Spleen (tissue), 11 donors: Measurements from ENCODE around the gene C5orf63. TPM values are rescaled to one million over a fixed set of nuclear protein-coding genes. Genes with fewer than 3 reads are reported as not detected.

Experiments used
- DNase-seq: peaks from one replicate; pipeline ENCODE4 v3.0.0-alpha.2; 2020
- H3K27ac ChIP-seq, 8 donors: fragments of 200-600 bp; sonication (generic) in 7 of 8; 1 replicate in 4 of 8; 2 replicates in 4 of 8; pipeline versions ENCODE4 v1.5.0 to v1.8.0; 2016 to 2021; ENCODE audit warnings: inconsistent platforms in 4 of 8, mild to moderate bottlenecking in 4 of 8, moderate library complexity in 1 of 8
- H3K27me3 ChIP-seq, 7 donors: fragments of 200-600 bp; sonication (generic) in 6 of 7; replicated peaks in 1 of 7; 1 replicate in 4 of 7; 2 replicates in 3 of 7; pipeline versions ENCODE4 v1.5.0 to v1.8.0; 2016 to 2021; ENCODE audit warnings: inconsistent platforms in 3 of 7, mild to moderate bottlenecking in 1 of 7
- H3K36me3 ChIP-seq, 6 donors: fragments of 200-600 bp; sonication (generic) in 5 of 6; 1 replicate in 4 of 6; 2 replicates in 2 of 6; pipeline versions ENCODE4 v1.5.0 to v1.8.0; 2016 to 2021; ENCODE audit warnings: inconsistent platforms in 2 of 6
- H3K4me1 ChIP-seq, 6 donors: fragments of 200-600 bp; sonication (generic) in 5 of 6; 1 replicate in 3 of 6; 2 replicates in 3 of 6; pipeline versions ENCODE4 v1.5.0 to v1.8.0; 2016 to 2021; ENCODE audit warnings: inconsistent platforms in 3 of 6
- H3K4me3 ChIP-seq, 8 donors: fragments of 200-600 bp; sonication (generic) in 7 of 8; 1 replicate in 4 of 8; 2 replicates in 4 of 8; pipeline versions ENCODE4 v1.5.0 to v1.8.0; 2016 to 2021; ENCODE audit warnings: inconsistent platforms in 4 of 8, mild to moderate bottlenecking in 4 of 8, moderate library complexity in 2 of 8
- H3K9me3 ChIP-seq, 8 donors: fragments of 200-600 bp; sonication (generic) in 7 of 8; 1 replicate in 4 of 8; 2 replicates in 4 of 8; pipeline versions ENCODE4 v1.5.0 to v1.8.0; 2016 to 2021; ENCODE audit warnings: inconsistent platforms in 4 of 8
- CTCF ChIP-seq, 11 experiments: fragments of 200-600 bp in 7 of 11; fragments of 450-650 bp in 4 of 11; sonication (generic) in 4 of 11; IDR thresholded peaks in 8 of 11; conservative IDR thresholded peaks in 3 of 11; 1 replicate in 7 of 11; 2 replicates in 4 of 11; pipeline versions ENCODE4 v1.4.0 to v1.8.0; 2016 to 2021; ENCODE audit warnings: antibody characterized with exemption in 11 of 11, inconsistent platforms in 4 of 11, mild to moderate bottlenecking in 1 of 11
- POLR2A ChIP-seq, 3 donors: fragments of 450-650 bp; IDR thresholded peaks; one replicate each; pipeline ENCODE4 v1.5.1; 2017; ENCODE audit warnings: antibody characterized with exemption in 3 of 3, mild to moderate bottlenecking in 1 of 3
- POLR2AphosphoS5 ChIP-seq, 3 donors: sonication (generic); formaldehyde crosslinking; IDR thresholded peaks; one replicate each; pipeline ENCODE4 v1.5.1; 2017; ENCODE audit warnings: antibody characterized with exemption in 3 of 3
- WGBS, 5 donors: extraction: QIAGEN DNeasy Blood & Tissue Kit in 3 of 5; methylation state at CpG; one replicate each; pipeline versions ENCODE4 v1.1.5 to v1.1.7; 2013 to 2018; 5-methylcytosine and 5-hydroxymethylcytosine counted together
- intact Hi-C: fragments of 100-400 bp; cut with DNase I; formaldehyde crosslinking; loops from one replicate; pipeline ENCODE4 v1.15.0; 2023; ENCODE audit warnings: low total_unique reads
- polyA plus RNA-seq, 3 donors: library from polyadenylated mRNA; stranded (reverse); fragments of 200-250 nt; gene quantifications; one replicate each; pipeline ENCODE4 v1.2.1, GENCODE V29; 2013
- total RNA-seq, 7 donors: library from RNA; depleted of rRNA in 3 of 7; stranded (reverse); fragments of >200 nt in 3 of 7; fragmentation: NEBNext Ultra II Directional in 4 of 7; extraction: Animal tissue kit (Norgen Biotek cat#: 25700) in 4 of 7; gene quantifications; one replicate each; pipeline versions ENCODE4 v1.1.0 to v1.2.1, GENCODE V29; 2016 to 2021
- donor health status: healthy with polysubstance abuse.
- donor health status: DM: no; HTN: no; CAD: no; lungs with moderate emphysema.
- donor health status: DM: no; HTN: no; CAD: no.
- donor health status: Bipolar disorder and iron deficiency.
- donor health status: healthy.
- donor health status: DM: no; HTN: no; CAD: no.
- donor health status: DM: yes; HTN: yes; CAD: no.

Gene C5orf63
- total and polyA plus RNA-seq, 10 donors, result 2.3 to 10.1 (median 4.8) TPM

- Histone ChIP-seq H3K36me3 (no peaks in the 10 kb centered on the region), H3K27me3 (peaks cover 0 to 9% (median 0%) of the 10 kb centered on the region in 7 donors), H3K4me1 (peaks cover 3 to 60% (median 28%) of the 10 kb centered on the region in 6 donors), H3K4me3 (peak overlapping the region; percentile 51 to 89 (median 68)), H3K27ac (peak overlapping the region; percentile 83 to 92 (median 88)), H3K9me3 (no peaks in the 10 kb centered on the region)
- intact Hi-C loops, result no loop called here
- TF ChIP-seq POLR2AphosphoS5 (IDR thresholded peaks at IDR 0.05), result no peak
- peak in 7 of 11 experiments; percentile 30 to 60 (median 49) for TF ChIP-seq CTCF (IDR thresholded peaks at IDR 0.05 in 8 of 11, conservative IDR thresholded peaks at IDR 0.05 in 3 of 11)
- 0 to 1% (median 1%) methylated on average over 19 to 51 of the region's 51 CpGs for WGBS, 5 donors
- DNase-seq, result peak; percentile 90
Observed at GRCh38 chr5:127029581-127030258, 43.6 kb downstream of the C5orf63 start.

- TF ChIP-seq POLR2A (IDR thresholded peaks at IDR 0.05), result no peak
- TF ChIP-seq CTCF (IDR thresholded peaks at IDR 0.05 in 8 of 11, conservative IDR thresholded peaks at IDR 0.05 in 3 of 11), result no peak
- TF ChIP-seq POLR2AphosphoS5 (IDR thresholded peaks at IDR 0.05), result no peak
- H3K36me3 ChIP-seq, result no peaks in the 10 kb centered on the region
- peak overlapping the region in 2 of 8 donors; percentile 89 to 92 for H3K27ac ChIP-seq
- WGBS, 5 donors, result 35 to 45% (median 39%) methylated on average over 11 to 12 of the region's 12 CpGs
- peaks cover 0 to 9% (median 0%) of the 10 kb centered on the region in 7 donors for H3K27me3 ChIP-seq
- intact Hi-C loops, result no loop called here
- DNase-seq, result no peak
- peaks cover 3 to 60% (median 28%) of the 10 kb centered on the region in 6 donors for H3K4me1 ChIP-seq
- H3K4me3 ChIP-seq, result peak overlapping the region; percentile 51 to 89 (median 68)
- H3K9me3 ChIP-seq, result no peaks in the 10 kb centered on the region
Observed at GRCh38 chr5:127028822-127029457, 44.4 kb downstream of the C5orf63 start.

DNA sequence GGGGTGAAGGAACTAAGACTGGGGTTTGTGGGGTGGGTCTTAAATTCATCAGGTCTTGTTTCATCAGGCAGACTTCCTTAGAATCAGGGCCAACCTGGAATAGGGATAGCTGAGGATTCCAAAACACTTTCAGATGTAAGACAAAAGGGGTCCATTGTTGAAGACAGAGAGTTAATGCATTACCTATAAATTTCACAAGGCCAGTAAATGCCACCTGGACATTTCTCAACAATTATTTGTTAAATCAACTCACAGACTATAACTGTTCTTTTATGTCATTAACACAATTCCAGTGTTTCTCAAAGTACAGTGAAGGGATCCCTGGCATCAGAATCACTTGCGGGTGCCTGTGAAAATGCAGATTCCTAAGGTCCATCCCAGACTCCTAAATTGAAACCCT, 45.8 kb downstream of the C5orf63 start:
- Histone ChIP-seq H3K27ac (no peak overlapping the region), H3K4me3 (no peak overlapping the region), H3K9me3 (no peaks in the 10 kb centered on the region), H3K36me3 (no peaks in the 10 kb centered on the region), H3K27me3 (peaks cover 0 to 9% (median 0%) of the 10 kb centered on the region in 7 donors), H3K4me1 (peaks cover 3 to 60% (median 28%) of the 10 kb centered on the region in 6 donors)
- 93 to 100% (median 97%) methylated on average over 1 of the region's 1 CpG for WGBS, 5 donors
- no peak for DNase-seq
- intact Hi-C loops, result no loop called here
- TF ChIP-seq CTCF (IDR thresholded peaks at IDR 0.05 in 8 of 11, conservative IDR thresholded peaks at IDR 0.05 in 3 of 11) (no peak), POLR2AphosphoS5 (IDR thresholded peaks at IDR 0.05) (no peak), POLR2A (IDR thresholded peaks at IDR 0.05) (no peak)

GRCh38 chr5:127026166-127026565, 47.1 kb downstream of the C5orf63 start:
- peaks cover under 1 to 51% (median 21%) of the 10 kb centered on the region in 6 donors for H3K4me1 ChIP-seq
- TF ChIP-seq CTCF (IDR thresholded peaks at IDR 0.05 in 8 of 11, conservative IDR thresholded peaks at IDR 0.05 in 3 of 11), result no peak
- TF ChIP-seq POLR2AphosphoS5 (IDR thresholded peaks at IDR 0.05), result no peak
- no peak for TF ChIP-seq POLR2A (IDR thresholded peaks at IDR 0.05)
- no peaks in the 10 kb centered on the region for H3K9me3 ChIP-seq
- H3K27me3 ChIP-seq, result no peaks in the 10 kb centered on the region
- intact Hi-C loops, result no loop called here
- H3K4me3 ChIP-seq, result no peak overlapping the region
- H3K27ac ChIP-seq, result no peak overlapping the region
- DNase-seq, result no peak
- H3K36me3 ChIP-seq, result no peaks in the 10 kb centered on the region
- WGBS, 5 donors, result 87 to 94% (median 90%) methylated on average over 2 of the region's 2 CpGs
